Activated CD4-positive, CD25-positive, alpha-beta regulatory T cell treated with anti-CD3 and anti-CD28 coated beads, Interleukin-2, amount 50 U/mL, for 24 hours (primary cell): Measurements from ENCODE around the gene RBM23.
A peak's percentile ranks its signal among the peaks of the same experiment; 100 is the strongest.

Experiments
- ATAC-seq, 2 donors: fragments of 150-1000 bp; cut with Tn5 transposase; one replicate each; pipeline ENCODE4 v1.10.0; 2021; ENCODE audit warnings: mild to moderate bottlenecking in 1 of 2, moderate library complexity in 1 of 2

RBM23 gene

GRCh38 chr14:22884738-22885523 lies 34.0 kb downstream of the RBM23 start:
- ATAC-seq = no peak

- ATAC-seq = no peak
These were observed 34.7 kb downstream of the RBM23 start for GRCh38 chr14:22884076-22884737.

- ATAC-seq = no peak
These were observed 35.6 kb downstream of the RBM23 start, which contains the start of gene REM2 for GRCh38 chr14:22883173-22883976. Gene REM2, plus strand, starts transcription at chr14:22883222. Its CDS starts 66 bp downstream, at chr14:22883288.

- no peak for ATAC-seq
These were observed 36.3 kb downstream of the RBM23 start for GRCh38 chr14:22882529-22883172.

DNA sequence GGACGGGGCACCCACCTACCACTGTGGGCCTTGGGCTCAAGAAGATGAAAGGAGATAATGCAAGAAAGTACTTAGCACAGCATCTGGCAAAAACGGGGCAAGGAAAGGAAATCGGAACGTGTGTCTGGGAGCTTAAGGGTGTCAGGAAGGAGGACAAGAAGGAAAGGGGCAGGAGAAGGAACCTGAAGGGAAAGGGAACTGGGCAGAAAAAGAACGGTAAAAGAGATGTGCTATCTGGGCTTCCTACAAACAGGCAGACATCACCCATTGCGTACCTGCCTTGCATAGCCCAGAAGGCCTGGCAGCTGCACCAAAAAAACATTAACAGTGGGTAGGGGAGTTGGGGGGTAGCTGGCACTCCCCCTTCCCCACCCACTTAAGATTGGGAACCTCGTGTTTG lies 36.9 kb downstream of the RBM23 start:
- ATAC-seq = no peak

DNA sequence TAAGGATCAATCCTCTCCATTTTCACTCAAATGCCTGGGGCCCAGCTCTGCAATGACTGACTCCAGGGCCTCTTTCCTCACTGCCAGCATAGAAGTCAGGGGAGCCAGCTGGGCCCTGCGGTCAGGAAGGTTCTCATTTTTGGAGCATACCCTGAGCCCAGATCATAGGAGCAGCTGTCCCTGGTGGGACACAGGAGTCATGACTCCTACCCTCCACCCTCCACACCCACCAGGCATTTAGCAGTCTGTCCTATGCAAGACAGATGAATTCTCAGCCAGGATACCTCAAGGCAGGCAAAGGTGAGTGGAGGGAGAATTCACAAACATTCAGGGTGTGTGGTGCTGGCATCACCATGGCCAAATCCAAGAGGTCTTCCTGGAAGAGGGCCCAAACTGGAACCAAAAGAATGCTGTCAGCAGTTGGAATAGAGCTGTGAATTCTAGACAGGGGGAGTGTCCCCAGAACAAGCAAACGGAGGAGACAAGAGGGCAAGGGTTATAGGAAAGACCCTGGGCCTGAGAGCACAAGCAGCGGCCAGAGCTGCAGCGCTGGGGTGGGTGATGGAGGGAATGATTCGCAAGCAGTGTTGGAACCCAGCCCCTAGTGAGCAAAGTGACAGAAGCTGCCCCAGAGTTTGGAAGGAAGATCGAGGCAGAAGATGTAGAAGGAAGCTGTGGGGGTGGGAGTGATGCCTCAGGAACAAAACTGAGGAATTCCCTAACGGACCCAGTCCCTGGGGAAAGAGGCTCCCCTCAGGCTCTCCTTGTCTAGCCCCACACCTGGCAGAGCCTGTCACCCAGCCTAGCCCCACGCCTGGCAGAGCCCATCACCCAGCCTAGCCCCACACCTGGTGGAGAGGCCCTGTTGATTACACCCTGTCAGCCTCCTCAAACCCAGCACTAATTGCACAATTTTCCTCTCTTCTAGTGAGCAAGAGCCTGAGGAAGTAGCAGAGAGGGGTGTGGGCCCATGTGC lies 40.4 kb downstream of the RBM23 start:
- no peak for ATAC-seq

DNA sequence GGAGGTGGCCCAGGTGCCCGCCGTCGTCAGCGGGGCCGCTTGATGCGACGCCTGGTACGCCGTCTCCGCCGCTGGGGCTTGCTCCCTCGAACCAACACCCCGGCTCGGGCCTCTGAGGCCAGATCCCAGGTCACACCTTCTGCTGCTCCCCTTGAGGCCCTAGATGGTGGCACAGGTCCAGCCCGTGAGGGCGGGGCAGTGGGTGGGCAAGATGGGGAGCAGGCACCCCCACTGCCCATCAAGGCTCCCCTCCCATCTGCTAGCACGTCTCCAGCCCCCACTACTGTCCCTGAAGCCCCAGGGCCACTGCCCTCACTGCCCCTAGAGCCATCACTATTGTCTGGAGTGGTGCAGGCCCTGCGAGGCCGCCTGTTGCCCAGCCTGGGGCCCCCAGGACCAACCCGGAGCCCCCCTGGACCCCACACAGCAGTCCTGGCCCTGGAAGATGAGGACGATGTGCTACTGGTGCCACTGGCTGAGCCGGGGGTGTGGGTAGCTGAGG lies 41.9 kb downstream of the RBM23 start:
- no peak for ATAC-seq

DNA sequence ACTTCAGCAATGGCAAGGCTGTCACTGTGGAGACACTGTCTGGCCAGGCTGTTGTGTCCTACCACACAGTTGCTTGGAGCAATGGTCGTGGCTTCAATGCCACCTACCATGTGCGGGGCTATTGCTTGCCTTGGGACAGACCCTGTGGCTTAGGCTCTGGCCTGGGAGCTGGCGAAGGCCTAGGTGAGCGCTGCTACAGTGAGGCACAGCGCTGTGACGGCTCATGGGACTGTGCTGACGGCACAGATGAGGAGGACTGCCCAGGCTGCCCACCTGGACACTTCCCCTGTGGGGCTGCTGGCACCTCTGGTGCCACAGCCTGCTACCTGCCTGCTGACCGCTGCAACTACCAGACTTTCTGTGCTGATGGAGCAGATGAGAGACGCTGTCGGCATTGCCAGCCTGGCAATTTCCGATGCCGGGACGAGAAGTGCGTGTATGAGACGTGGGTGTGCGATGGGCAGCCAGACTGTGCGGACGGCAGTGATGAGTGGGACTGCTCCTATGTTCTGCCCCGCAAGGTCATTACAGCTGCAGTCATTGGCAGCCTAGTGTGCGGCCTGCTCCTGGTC lies 43.1 kb downstream of the RBM23 start:
- no peak for ATAC-seq

- ATAC-seq = no peak
These were observed 43.8 kb downstream of the RBM23 start for GRCh38 chr14:22875003-22875747.

GRCh38 chr14:22872833-22873520 lies 46.0 kb downstream of the RBM23 start:
- ATAC-seq = no peak

- ATAC-seq = peak; percentile 18 to 22
These were observed 46.7 kb downstream of the RBM23 start for GRCh38 chr14:22872033-22872832.

GRCh38 chr14:22871224-22872032 lies 47.5 kb downstream of the RBM23 start, which contains the start of gene LRP10:
Gene LRP10, plus strand, starts transcription at chr14:22871740. Its CDS starts 564 bp downstream, at chr14:22872304.
- peak; percentile 75 to 77 for ATAC-seq

GRCh38 chr14:22870811-22871223 lies 48.1 kb downstream of the RBM23 start:
- ATAC-seq = peak; percentile 74 to 75

DNA sequence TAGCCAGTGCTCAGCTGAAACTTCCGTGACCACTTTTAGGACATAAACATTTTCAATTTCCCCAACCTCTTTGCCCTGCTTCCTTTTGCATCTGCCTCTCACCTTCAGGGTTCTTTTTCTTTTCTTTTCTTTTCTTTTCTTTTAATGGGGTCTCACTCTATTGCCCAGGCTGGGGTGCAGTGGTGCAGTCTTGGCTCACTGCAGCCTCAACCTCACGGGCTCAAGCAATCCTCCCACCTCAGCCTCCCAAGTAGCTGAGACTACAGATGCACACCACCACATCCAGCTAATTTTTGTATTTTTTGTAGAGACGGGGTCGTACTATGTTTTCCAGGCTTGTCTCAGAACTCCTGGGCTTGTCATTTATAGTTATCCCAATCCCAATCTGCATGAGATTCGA lies 52.1 kb downstream of the RBM23 start:
- no peak for ATAC-seq

DNA sequence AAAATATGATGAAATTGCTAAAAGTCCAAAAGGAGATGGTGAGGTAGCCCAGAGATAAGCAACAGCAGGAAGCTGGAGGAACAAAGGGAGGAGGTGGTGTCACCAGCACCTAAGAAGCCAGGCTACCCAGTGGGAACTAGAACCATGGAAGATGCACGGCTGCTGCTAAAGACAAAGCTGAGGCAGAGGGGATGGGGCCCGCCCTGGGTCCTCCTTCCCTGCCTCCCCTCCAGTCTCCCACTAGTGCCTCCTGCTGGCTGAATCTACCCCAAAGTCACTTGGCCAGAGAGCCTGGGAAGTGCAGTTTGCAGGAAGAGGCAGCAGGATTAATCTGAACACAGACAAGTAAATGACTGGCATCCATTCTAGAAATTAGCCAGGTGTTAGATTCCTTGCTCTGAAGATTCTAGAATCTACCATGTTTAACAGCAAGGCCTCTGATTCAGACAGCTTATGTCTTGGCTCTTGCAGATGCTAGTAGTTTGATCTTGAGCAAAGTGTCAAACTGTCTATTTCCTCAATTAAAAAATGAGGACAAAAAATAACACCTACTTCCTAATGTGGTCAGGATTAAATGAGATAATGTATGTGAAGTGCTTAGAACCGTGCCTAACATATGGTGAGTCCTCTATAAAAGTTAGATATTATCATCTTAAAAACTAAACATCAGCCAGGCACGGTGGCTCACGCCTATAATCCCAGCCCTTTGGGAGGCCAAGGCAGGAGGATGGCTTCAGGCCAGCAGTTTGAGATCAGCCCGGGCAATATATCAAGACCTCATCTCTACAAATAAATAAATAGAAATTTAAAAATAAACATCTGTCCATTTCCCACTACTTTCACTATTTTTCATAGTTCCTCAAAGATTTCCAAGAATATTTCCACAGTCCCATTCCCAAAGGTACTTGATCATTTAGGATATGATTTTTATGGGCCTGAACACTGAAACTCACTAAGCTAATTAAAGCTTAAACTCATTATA lies 53.2 kb downstream of the RBM23 start:
- no peak for ATAC-seq

DNA sequence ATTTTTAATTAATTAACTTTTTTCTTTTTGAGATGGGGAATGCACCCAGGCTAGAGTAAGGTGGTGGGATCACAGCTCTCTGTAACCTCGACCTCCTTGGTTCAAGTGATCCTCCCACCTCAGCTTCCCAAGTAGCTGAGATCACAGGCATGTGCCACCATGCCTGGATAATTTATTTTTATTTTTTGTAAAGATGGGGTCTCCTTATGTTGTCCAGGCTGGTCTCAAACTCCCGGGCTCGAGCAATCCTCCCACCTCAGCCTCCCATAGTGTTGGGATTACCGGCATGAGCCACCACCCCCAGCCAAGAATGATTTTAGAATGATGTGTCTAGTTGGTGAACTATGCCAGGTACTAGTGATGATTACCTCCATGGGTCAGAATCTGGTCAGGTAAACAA lies 54.0 kb downstream of the RBM23 start:
- no peak for ATAC-seq
